Vagina (tissue), 2 donors: ENCODE results near the gene P2RY14.

Source experiments
- POLR2A ChIP-seq, 2 donors: fragments of 450-650 bp; IDR thresholded peaks; one replicate each; pipeline ENCODE4 v1.6.1; 2017; ENCODE audit warnings: antibody characterized with exemption in 2 of 2, mild to moderate bottlenecking in 2 of 2, moderate library complexity in 2 of 2
- POLR2AphosphoS5 ChIP-seq, 2 donors: sonication (generic); formaldehyde crosslinking; IDR thresholded peaks; one replicate each; pipeline ENCODE4 v1.9.0; 2017; ENCODE audit warnings: antibody characterized with exemption in 2 of 2, mild to moderate bottlenecking in 2 of 2, low read depth in 1 of 2; ENCODE audit not compliant: insufficient read depth in 1 of 2
- TF ChIP-seq, protein P1 (sequence below), 3 experiments: fragments of 450-650 bp in 2 of 3; fragments of 200-600 bp in 1 of 3; sonication (generic) in 1 of 3; IDR thresholded peaks; one replicate each; pipeline ENCODE4 v1.5.1; 2017 to 2019; ENCODE audit warnings: antibody characterized with exemption in 3 of 3, mild to moderate bottlenecking in 2 of 3, moderate library complexity in 2 of 3

DNA sequence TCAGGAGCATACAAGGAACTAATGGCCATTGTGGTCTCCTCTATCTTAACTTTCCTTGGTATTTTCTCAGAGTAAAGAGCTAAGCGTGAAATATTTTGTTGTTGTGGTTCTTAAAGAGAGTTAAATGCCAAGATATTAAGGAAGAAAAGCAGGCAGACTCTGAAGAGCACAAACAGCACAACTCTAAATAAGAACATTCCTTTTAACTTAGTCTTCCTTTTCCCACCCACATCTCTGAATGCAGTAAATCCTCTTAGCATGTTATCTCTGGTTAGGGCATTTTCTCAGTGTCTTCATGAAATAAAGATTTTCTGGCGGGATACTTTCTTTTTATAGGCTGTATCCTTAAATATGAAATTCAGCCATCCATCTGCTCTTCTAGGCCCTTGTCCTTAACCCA is 36.8 kb upstream of the P2RY14 start:
- TF ChIP-seq, protein P1, sequence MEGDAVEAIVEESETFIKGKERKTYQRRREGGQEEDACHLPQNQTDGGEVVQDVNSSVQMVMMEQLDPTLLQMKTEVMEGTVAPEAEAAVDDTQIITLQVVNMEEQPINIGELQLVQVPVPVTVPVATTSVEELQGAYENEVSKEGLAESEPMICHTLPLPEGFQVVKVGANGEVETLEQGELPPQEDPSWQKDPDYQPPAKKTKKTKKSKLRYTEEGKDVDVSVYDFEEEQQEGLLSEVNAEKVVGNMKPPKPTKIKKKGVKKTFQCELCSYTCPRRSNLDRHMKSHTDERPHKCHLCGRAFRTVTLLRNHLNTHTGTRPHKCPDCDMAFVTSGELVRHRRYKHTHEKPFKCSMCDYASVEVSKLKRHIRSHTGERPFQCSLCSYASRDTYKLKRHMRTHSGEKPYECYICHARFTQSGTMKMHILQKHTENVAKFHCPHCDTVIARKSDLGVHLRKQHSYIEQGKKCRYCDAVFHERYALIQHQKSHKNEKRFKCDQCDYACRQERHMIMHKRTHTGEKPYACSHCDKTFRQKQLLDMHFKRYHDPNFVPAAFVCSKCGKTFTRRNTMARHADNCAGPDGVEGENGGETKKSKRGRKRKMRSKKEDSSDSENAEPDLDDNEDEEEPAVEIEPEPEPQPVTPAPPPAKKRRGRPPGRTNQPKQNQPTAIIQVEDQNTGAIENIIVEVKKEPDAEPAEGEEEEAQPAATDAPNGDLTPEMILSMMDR (IDR thresholded peaks at IDR 0.05): no peak
- TF ChIP-seq POLR2A (IDR thresholded peaks at IDR 0.05) (no peak), POLR2AphosphoS5 (IDR thresholded peaks at IDR 0.05; ENCODE audit: insufficient read depth in 1 of 2, low read depth in 1 of 2) (no peak)
